Lower leg skin (tissue), 3 donors: ENCODE results near the gene GPR162.

Experiments used
- POLR2A ChIP-seq, 2 donors: fragments of 450-650 bp; IDR thresholded peaks; one replicate each; pipeline ENCODE4 v1.6.1; 2016 to 2017; ENCODE audit warnings: antibody characterized with exemption in 2 of 2, mild to moderate bottlenecking in 1 of 2, moderate library complexity in 1 of 2
- TF ChIP-seq, protein P1 (sequence below), 3 donors: fragments of 450-650 bp; IDR thresholded peaks; one replicate each; pipeline ENCODE4 v1.5.1; 2016; ENCODE audit warnings: antibody characterized with exemption in 3 of 3, mild to moderate bottlenecking in 3 of 3, moderate library complexity in 2 of 3

- TF ChIP-seq, protein P1, sequence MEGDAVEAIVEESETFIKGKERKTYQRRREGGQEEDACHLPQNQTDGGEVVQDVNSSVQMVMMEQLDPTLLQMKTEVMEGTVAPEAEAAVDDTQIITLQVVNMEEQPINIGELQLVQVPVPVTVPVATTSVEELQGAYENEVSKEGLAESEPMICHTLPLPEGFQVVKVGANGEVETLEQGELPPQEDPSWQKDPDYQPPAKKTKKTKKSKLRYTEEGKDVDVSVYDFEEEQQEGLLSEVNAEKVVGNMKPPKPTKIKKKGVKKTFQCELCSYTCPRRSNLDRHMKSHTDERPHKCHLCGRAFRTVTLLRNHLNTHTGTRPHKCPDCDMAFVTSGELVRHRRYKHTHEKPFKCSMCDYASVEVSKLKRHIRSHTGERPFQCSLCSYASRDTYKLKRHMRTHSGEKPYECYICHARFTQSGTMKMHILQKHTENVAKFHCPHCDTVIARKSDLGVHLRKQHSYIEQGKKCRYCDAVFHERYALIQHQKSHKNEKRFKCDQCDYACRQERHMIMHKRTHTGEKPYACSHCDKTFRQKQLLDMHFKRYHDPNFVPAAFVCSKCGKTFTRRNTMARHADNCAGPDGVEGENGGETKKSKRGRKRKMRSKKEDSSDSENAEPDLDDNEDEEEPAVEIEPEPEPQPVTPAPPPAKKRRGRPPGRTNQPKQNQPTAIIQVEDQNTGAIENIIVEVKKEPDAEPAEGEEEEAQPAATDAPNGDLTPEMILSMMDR (IDR thresholded peaks at IDR 0.05): no peak
- TF ChIP-seq POLR2A (IDR thresholded peaks at IDR 0.05): no peak
Measured at GRCh38 chr12:6819106-6820030, 2.3 kb upstream of the GPR162 start.
